Measurements from ENCODE around the gene ZW10.
"Not testable (repeated sequence)": the region's sequence is repeated elsewhere in the genome, so short reads cannot be mapped to it uniquely, and the experiment has no call there.

Gene ZW10, protein sequence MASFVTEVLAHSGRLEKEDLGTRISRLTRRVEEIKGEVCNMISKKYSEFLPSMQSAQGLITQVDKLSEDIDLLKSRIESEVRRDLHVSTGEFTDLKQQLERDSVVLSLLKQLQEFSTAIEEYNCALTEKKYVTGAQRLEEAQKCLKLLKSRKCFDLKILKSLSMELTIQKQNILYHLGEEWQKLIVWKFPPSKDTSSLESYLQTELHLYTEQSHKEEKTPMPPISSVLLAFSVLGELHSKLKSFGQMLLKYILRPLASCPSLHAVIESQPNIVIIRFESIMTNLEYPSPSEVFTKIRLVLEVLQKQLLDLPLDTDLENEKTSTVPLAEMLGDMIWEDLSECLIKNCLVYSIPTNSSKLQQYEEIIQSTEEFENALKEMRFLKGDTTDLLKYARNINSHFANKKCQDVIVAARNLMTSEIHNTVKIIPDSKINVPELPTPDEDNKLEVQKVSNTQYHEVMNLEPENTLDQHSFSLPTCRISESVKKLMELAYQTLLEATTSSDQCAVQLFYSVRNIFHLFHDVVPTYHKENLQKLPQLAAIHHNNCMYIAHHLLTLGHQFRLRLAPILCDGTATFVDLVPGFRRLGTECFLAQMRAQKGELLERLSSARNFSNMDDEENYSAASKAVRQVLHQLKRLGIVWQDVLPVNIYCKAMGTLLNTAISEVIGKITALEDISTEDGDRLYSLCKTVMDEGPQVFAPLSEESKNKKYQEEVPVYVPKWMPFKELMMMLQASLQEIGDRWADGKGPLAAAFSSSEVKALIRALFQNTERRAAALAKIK

DNA sequence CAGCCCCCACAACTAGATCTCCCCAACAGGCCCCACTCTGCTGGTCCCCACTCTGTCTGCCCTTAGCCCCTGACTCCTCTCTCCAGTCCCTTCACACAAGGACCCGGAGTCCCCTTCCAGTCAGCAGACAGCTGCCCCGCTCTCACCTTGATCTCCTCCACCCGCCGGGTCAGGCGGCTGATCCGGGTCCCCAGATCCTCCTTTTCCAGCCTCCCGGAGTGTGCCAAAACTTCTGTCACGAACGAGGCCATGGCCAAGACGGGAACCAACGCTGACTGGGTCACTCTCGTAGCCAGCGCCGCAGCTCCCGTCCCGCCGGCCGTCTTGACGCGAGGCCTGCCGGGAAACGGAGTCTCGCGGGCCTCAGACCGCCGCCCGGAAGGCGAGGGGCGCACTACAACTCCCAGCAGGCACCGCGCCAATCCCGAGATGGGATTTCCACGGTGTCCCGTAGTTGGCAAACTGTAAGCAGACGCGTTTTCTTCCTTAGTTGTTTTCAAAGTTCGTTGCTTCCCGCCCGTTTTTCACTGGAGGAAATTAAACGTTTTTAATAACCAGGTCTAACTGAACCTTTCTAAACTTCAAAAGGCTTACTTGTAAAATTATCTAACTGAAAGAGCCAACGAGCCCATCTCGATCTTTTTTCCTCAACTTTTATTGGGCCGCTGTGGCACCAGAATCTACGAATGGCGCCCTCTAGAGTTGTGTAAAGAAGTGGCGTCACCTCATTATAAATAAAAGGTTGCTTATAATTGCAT, at the start of gene ZW10:
Gene ZW10 (minus strand): TSS at position 277 of the 758 bp plus-strand sequence. CDS start 26 bp downstream, at position 251.
- DNase-seq (ENCODE audit: low read depth in 2 of 2) = peak; percentile 82 to 85

DNA sequence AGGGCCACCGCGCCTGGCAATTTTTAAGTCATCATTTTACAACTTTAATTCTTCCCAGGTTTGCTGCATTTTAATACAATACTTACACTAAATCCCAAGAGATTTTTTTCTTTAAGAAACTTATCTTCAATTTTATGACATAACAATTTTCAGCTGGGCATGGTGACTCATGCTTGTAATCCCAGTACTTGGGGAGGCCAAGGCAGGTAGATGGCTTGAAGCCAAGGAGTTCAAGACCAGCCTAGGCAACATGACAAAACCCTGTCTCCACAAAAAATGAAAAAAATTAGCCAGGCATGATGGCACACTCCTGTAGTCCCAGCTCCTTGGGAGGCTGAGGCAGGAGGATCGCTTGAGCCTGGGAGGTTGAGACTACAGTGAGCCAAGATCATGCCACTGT, 44.9 kb upstream of the ZW10 start:
- DNase-seq (ENCODE audit: low read depth in 2 of 2) = no peak

DNA sequence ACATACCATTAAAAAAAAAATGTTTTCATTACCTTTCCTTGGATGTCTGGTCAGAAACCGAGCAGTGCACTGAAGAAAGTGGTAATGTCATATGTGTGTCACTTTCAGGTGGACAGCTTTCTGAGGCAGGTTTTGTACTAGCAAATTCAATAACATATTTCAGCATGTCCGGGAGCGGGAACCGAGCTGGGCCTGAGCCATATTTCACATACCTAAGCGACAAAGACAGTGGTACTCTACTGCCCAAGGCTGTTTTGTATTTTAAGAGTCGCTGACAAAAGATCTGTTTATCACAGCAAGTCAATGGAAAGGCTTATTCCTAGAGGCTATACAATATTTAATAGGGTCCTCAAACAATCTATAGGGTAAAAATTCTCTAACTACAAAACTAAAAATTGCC, 44.1 kb upstream of the ZW10 start:
- no peak for DNase-seq (ENCODE audit: low read depth in 2 of 2)

DNA sequence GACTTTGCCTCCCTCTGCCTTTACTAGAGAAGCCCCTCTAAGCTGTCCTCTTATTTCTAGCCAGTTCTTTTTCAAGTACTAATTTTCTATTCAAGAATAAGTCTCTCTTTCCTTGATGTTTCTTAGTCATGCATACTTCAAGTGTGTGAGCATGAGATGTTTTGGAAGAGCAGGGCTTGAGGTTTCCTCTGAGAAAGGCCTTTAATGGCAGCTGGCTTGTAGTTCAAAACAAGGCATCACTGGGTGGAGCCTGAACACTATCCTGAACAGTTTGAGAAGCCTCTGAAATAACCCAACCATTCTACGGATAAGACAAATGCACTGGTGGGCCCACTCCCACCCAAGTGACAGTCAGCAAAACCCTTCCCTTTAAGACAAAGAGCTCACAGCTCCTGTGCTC, 43.7 kb upstream of the ZW10 start:
- no peak for DNase-seq (ENCODE audit: low read depth in 2 of 2)

DNA sequence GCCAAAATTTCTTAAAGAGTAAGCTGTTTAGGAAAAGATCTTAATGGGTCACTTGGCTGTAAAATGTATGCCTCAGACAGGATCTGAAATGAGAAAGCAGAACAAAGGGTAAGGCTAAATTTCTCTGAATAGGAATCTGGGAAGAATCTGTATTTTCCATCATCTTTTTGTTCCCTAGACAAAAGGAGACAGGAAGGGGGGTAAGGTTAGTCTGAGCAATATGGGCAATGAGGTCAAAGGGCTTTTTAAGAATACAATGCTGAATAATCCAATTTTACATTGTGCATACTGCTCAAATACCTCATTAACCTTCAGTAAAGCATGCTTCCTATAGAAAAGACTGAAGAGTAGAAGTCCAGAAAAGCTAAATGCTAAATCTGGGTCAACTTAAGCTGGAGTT, 40.7 kb upstream of the ZW10 start:
- DNase-seq (ENCODE audit: low read depth in 2 of 2) = no peak

DNA sequence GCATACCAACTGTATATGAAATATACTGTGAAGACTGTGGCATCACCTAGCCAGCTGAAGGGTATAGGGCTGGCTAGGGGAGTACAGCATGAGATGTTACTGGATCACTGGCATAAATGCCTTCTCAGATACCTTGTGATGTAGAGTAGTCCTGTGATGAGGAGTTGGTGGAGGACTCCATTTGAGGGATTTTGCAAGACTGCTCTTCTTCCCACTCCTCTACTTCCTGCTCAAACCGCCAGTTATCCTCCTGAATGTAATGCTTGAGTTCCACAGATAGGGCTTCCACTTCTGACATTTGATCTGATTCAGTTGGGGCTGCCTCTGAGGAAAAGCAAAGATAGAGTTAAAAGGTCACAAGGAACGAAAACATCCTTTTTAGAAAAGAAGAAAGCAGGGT, 35.4 kb upstream of the ZW10 start:
- DNase-seq (ENCODE audit: low read depth in 2 of 2) = no peak

DNA sequence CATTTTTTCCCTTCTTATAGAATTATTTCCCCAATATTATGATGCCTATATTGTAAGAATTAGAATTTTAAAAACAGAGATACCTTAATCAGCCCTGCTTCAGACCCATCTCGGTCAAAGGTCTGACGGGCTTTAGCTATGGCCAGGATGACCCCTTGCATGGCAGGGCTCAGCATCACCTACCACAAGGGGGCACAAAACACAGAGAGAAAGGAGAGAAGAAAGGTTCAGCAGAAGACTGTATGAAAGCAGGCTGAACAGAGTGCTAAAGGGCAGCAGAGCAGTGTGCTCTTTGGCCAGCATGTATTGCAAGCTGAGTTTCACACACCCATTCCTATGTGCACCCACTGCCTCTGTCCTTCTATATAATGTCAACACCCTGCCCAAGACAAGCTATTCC, 32.9 kb upstream of the ZW10 start:
- no peak for DNase-seq (ENCODE audit: low read depth in 2 of 2)

DNA sequence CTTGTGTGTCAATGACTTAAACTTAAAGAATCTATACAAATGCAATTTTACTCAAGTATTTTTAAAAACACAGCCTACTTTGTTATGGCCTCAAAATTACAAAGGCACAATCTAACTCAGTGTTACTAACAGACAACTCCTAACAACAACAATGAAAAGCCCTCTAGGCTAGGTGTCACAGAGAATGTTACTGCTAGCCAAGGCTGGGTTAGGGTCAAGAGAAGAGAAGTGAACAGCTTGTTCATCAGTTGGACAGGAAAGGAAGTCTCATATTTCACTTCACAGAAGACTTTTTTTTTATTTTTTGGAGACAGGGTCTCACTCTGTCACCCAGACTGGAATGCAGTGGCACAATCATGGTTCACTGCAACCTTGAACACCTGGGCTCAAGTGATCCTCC, 32.1 kb upstream of the ZW10 start:
- DNase-seq (ENCODE audit: low read depth in 2 of 2) = no peak

DNA sequence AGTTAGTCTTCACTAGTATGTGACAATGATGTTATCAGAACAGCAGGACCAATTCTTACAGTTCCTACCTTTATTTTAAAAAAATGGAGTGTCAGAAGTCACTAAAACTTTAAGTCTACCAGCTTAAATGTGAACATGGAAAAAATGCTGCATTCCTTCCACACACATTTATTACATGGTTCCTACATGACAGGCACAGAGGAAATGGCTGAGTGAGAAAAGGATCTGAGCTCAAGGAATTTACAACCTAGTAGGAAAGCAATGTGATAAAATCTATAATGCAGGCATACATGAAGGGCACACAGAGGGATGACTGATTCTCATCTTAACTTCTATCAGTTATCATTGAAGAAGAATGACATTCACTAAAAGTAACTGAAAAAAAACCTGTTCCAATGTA, 29.1 kb upstream of the ZW10 start:
- DNase-seq (ENCODE audit: low read depth in 2 of 2) = no peak

DNA sequence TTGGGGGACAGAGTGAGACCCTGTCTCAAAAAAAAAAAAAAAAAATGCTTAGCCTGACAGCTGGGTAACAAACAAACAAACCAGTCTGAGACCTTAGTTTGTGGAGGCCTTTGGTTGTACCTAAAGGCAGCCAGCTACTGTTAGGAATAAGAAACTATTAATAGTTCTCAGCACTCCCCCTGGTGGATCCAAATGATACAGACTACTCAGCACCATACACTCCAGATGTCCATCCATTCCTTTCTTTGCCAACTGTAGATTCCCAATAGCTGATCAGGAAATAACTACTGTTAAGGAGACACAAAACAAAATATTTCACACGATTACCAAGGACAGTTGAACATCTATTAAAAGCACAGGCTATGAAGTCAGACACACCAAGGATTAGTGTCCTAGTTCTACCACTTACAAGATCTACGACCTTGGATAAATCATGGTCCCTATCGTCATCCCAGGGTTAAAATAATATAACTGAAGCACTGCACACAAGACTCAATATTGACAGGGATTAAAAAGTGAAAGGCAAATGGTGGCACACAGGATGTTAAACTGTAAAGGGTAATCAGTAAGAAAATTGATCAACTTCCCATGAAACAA, 23.3 kb upstream of the ZW10 start:
- no peak for DNase-seq (ENCODE audit: low read depth in 2 of 2)

DNA sequence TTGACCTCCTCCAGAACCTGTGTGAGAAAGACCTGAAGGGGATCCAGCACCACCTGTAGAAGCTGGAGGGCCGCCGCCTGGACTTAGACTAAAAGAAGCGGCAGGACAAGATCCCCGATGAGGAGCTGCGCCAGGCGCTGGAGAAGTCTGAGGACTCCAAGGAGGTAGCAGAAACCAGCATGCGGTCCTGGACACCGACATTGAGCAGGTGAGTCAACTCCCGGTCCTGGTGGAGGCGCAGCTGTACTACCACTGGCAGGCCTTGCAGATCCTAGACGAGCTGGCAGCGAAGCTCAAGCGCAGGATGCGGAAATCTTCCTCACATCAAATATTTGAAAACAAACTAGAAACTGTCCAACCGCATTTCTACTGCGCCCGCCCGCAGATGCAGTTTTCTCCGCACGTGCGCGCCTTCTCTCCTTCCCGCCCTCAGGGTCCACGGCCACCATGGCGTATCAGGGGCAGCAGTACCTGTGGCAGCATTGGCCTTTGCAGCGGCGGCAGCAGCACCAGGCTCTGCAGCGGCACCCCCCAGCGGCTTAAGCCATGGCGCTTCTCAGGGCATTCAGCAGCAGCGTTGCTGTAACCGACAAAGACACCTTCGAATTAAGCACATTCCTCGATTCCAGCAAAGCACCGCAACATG, 16.3 kb upstream of the ZW10 start:
- DNase-seq (ENCODE audit: low read depth in 2 of 2) = no peak

DNA sequence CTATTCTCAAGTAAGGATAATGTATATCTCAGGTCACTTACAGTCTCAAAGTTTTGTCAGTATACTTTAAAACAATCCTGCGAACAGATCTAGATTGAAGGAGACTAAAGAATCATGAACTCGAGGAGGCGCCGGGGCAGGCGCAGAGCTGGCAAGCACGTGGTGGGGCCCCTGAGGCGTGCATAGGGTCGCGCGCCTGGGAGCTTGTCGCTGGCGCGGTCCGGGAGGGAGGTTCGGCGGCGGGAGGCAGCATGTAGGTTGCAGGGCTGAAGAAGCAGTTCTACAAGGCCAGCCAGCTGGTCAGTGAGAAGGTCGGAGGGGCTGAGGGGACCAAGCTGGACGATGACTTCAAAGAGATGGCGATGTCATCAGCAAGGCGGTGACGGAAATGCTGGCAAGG, 15.5 kb upstream of the ZW10 start:
- DNase-seq (ENCODE audit: low read depth in 2 of 2) = not testable (repeated sequence)

DNA sequence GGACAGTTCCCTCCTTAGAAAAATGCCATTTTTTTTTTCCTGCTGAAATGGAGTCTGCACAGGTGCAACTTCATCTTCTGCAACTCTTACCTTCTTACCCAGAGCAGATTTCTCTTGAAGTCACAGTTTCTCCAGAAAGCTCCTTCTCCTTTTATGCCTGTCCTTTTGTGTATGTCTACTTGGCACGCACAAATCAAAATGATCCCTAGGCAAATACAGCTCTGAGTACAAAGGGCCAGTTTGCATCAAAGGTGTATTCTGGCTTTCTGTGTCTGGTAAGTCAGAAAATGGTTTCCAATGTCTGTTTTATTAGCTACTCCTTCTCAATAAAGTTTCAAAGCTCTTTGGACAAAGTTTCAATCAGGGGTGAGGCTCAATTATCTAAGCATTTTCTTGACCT, 8.6 kb upstream of the ZW10 start:
- no peak for DNase-seq (ENCODE audit: low read depth in 2 of 2)

DNA sequence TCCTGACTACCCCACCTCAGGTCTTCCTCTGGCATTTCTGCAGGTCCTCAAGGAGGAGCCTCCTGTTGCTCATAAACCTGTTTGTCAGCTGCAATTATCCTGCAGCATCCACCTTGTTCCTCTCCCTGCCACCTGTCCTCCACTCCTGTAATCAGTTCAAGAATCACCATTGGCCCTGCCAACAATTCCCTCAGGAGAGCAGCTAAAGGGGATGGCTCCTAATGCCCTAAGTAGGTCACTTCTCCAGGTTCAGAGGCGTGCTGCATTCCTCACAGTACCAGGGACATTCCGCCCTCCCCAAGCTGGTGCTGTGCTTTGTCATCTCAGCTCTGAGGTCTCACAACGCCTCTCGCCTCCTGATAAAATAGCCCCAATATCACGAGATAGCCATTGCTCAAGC, 8.2 kb upstream of the ZW10 start:
- no peak for DNase-seq (ENCODE audit: low read depth in 2 of 2)

DNA sequence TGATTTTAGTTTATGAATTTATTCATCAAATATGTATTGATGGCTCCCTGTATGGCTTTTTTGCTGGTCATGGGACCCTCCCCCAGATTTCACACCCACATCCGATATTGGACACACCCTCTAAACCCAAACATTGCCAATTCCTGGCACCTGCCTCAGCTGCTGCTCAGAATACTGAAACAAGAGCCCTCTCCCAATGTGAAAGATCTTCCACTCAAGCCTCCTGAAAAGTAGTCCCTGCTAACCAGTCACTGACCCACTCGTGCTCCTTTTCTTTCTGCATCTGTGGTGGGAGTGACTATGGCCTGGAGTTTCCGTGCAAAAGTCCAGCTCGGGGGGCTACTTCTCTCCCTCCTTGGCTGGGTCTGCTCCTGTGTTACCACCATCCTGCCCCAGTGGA, 6.0 kb upstream of the ZW10 start, which contains the start of gene CLDN25:
Gene CLDN25 (plus strand): TSS at position 301 of the 400 bp plus-strand sequence. CDS start 0 bp downstream, at position 301.
- no peak for DNase-seq (ENCODE audit: low read depth in 2 of 2)

DNA sequence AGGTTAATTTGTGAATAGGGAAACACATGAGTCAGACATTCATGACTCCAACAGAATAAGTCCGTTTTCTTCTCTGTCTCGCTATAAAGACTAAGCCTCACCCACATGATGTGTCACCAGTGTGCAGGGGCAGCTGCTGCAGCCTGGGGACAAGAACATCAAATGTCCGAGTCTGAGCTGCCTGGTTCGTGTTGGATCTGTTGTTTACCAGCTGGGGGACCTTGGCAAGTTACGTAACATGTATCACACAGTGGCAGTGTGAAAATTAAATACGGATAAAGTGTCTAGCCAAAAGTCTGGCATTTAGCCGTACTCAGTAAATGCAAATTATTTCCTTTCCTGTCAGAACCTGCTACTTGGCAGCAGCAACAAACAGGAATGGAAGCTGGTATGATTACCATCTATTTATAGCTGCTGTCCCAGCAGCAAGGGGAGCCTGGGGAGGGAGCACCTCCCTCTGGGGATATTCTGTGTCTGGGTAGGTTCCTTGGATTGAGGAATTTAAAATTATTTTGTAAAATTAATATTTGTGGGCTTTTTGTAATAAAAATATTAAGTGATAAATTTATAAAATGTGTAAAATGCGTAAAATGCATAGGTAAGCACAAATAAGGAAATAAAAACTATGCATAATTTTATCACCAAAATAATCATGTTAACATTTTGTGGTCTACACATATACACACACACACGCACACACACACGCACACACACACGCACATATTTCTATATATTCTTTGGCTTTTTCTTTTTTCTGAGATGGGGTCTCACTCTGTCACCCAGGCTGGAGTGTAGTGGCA, 4.8 kb upstream of the ZW10 start:
- no peak for DNase-seq (ENCODE audit: low read depth in 2 of 2)

DNA sequence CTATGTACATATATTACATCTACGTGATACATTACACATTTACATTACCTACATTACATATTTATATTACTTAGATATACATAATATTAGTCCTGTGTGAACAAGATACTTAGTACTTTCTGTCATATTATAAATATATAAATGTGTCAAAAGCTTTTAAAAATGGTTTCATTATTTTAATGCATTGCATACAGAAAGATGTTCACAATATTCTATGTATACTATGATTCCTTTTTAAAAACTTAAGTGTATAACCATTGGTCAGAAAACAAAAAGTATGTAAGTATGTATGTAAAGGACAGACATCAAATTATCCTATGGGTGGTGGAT, 647 bp upstream of the ZW10 start:
- no peak for DNase-seq (ENCODE audit: low read depth in 2 of 2)

DNA sequence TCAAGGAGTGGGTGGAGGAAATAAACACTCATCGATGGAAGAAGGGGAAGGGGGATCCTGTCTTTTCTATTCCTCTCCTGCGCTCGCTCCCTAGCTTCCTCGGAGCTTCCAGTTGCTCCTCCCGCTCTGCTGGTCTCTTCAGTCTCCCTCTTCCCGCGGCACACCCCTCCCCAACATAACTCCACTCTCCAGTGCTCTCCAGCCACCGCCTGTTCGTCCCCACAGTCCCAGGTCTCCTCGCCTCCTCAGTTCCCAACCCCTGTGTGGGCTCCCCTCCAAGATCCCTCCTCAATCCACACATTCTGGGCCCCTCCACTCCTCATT, 438 bp downstream of the ZW10 start:
- DNase-seq (ENCODE audit: low read depth in 2 of 2) = no peak

DNA sequence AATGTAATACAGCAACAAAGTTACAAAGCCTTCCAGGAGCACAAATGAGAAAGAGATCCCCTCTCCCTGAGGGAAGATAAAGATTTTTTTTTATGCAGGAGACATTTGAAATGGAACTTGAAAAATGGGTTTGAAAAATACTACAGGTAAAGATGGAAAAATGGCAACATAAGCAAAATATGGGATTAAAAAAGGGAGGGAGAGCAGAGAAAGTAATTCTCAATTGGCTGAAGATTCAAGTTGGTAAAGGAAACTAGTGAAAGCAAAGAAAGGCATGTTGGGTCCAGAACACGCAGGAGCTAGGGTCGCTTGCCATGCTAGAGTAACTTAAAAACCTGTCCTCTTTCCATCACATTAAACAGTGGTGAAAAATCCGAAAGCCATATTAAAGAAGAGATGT, 1.5 kb downstream of the ZW10 start:
- DNase-seq (ENCODE audit: low read depth in 2 of 2) = no peak

DNA sequence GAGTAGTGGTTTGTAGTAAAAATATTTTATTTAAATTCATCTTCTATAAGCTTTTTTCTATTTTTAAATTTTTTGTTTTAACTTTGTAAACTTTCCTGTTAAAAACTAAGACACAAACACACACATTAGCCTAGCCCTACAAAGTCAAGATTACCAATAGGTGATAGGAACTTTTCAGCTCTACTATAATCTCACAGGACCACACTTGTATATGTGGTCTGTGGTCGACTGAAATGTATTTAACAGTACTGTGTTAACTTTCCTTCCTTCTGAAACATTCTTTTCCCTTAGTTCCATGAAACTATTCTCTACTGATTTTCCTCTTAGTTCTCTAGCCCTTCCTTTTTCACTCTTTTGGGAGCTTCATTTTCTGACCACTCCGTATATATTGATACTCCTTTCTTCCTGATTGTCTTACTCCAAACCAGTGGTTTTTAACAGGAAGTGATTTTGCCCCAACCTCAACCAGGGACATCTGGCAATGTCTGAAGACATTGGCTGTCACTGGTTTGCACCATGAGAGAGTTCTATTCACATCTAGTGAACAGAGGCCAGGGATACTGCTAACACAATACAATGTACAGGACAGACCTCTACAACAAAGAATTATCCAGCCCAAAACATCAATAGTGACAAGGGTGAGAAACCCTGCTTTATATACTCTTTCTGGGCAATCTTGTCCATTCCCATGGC, 8.8 kb downstream of the ZW10 start:
- DNase-seq (ENCODE audit: low read depth in 2 of 2) = no peak

Measured in activated CD8-positive, alpha-beta memory T cell treated with anti-CD3 and anti-CD28 coated beads for 4 hours (primary cell).